OCI-LY1 (cell line): ENCODE data around the gene CHMP4B.

Experiments used
- CTCF ChIP-seq: fragments of 200-600 bp; sonication (generic), shearing (Covaris generic); IDR thresholded peaks from 2 replicates; pipeline ENCODE4 v1.5.1; 2017; ENCODE audit warnings: mild to moderate bottlenecking, antibody characterized with exemption, low read length, moderate library complexity, mixed read lengths
- EZH2 ChIP-seq: fragments of 200-600 bp; sonication (generic), shearing (Covaris generic); IDR thresholded peaks from 2 replicates; pipeline ENCODE4 v1.8.0; 2017; ENCODE audit warnings: borderline replicate concordance, mixed run types, mild to moderate bottlenecking, antibody characterized with exemption, low read length, moderate library complexity, mixed read lengths

GRCh38 chr20:33839591-33839990, 28.4 kb downstream of the CHMP4B start:
- TF ChIP-seq CTCF = no peak
- no peak for TF ChIP-seq EZH2
